ENCODE results near the gene CFHR4.
"Not testable (repeated sequence)": the region's sequence is repeated elsewhere in the genome, so short reads cannot be mapped to it uniquely, and the experiment has no call there.

Gene CFHR4

GRCh38 chr1:196866974-196867373 is 20.9 kb upstream of the CFHR4 start:
- TF ChIP-seq CTCF (conservative IDR thresholded peaks at IDR 0.05): no peak
- H3K27ac ChIP-seq: no peak overlapping the region

- no peak for TF ChIP-seq CTCF (conservative IDR thresholded peaks at IDR 0.05)
- H3K27ac ChIP-seq: no peak overlapping the region
Measured at GRCh38 chr1:196873385-196873784, 14.5 kb upstream of the CFHR4 start.

GRCh38 chr1:196875935-196876334 is 11.9 kb upstream of the CFHR4 start:
- TF ChIP-seq CTCF (conservative IDR thresholded peaks at IDR 0.05): no peak
- H3K27ac ChIP-seq: no peak overlapping the region

GRCh38 chr1:196877964-196878363 is 9.9 kb upstream of the CFHR4 start:
- TF ChIP-seq CTCF (conservative IDR thresholded peaks at IDR 0.05): no peak
- no peak overlapping the region for H3K27ac ChIP-seq

- H3K27ac ChIP-seq: not testable (repeated sequence)
Measured at GRCh38 chr1:196886560-196886959, 1.3 kb upstream of the CFHR4 start.

- no peak; the same call in 1 of the 2 replicates for TF ChIP-seq CTCF (conservative IDR thresholded peaks at IDR 0.05)
- no peak overlapping the region for H3K27ac ChIP-seq
Measured at GRCh38 chr1:196890668-196891067, 2.8 kb downstream of the CFHR4 start.

- TF ChIP-seq CTCF (conservative IDR thresholded peaks at IDR 0.05): no peak
- no peak overlapping the region for H3K27ac ChIP-seq
Measured at GRCh38 chr1:196891251-196891650, 3.4 kb downstream of the CFHR4 start.

GRCh38 chr1:196896355-196896754 is 8.5 kb downstream of the CFHR4 start:
- H3K27ac ChIP-seq: no peak overlapping the region
- no peak for TF ChIP-seq CTCF (conservative IDR thresholded peaks at IDR 0.05)

All from VCaP (cell line).